Measurements from ENCODE around the gene KHK.

DNA sequence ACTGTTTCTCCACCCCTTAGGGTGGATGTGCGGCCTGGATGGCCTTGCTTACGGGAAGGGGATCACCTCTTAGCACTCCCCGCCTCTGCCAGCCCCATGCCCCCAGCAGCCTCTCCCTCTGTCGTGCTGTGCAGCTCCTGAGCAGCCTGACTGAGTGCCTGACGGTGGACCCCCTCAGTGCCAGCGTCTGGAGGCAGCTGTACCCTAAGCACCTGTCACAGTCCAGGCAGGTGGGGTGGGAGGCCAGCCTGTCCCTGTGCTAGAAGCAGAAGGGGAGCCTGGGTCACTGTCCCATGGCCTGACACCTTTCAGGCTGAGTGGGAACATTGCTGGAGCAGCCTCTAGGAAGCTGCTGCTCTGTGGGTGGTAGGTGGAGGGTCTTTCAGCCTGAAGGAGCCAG, 48.6 kb upstream of the KHK start:
- TF ChIP-seq GATA2 (IDR thresholded peaks at IDR 0.05; ENCODE audit: low read depth, low read length) (no peak), GATA3 (IDR thresholded peaks at IDR 0.05; ENCODE audit: low read depth, low read length) (no peak)
